ENCODE results near the gene RAB33A. TPM values are rescaled to one million over a fixed set of nuclear protein-coding genes. Genes with fewer than 3 reads are reported as not detected.

RAB33A gene
- total and polyA plus RNA-seq, 3 donors from 2014 or later = 1.3 to 1.7 (median 1.4) TPM

DNA sequence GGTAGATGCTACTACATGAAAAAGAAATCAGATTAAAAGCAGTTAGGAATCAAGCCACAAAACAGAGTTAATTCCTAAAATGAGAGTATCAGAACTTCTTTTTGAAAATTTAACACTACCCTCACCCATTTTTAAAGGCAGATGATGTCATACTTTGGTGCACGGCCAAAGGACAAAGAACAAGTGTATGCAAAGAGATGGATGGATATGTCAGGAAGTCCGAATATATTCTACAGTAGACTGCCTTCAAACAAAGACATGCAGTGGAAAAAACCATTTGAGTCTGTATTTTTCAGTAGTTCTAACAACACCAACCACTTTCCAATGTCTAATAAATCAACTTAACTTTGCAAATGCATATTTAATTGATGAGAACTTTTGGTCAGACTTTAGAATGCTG, 8.4 kb upstream of the RAB33A start:
- intact Hi-C loops (cut with DNase I; ENCODE audit: low total_unique reads) = no loop called here
- Histone ChIP-seq H3K4me3 (no peak overlapping the region), H3K27ac (no peak overlapping the region), H3K4me1 (peaks cover 3% of the 10 kb centered on the region), H3K36me3 (ENCODE audit: low read depth, missing control alignments) (no peaks in the 10 kb centered on the region), H3K27me3 (no peaks in the 10 kb centered on the region), H3K9me3 (no peaks in the 10 kb centered on the region)
- DNase-seq = no peak
- WGBS, 2 donors = 60 to 71% methylated on average over 2 of the region's 2 CpGs
- TF ChIP-seq, protein P1, sequence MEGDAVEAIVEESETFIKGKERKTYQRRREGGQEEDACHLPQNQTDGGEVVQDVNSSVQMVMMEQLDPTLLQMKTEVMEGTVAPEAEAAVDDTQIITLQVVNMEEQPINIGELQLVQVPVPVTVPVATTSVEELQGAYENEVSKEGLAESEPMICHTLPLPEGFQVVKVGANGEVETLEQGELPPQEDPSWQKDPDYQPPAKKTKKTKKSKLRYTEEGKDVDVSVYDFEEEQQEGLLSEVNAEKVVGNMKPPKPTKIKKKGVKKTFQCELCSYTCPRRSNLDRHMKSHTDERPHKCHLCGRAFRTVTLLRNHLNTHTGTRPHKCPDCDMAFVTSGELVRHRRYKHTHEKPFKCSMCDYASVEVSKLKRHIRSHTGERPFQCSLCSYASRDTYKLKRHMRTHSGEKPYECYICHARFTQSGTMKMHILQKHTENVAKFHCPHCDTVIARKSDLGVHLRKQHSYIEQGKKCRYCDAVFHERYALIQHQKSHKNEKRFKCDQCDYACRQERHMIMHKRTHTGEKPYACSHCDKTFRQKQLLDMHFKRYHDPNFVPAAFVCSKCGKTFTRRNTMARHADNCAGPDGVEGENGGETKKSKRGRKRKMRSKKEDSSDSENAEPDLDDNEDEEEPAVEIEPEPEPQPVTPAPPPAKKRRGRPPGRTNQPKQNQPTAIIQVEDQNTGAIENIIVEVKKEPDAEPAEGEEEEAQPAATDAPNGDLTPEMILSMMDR (IDR thresholded peaks at IDR 0.05) = no peak
- no peak for TF ChIP-seq POLR2A (IDR thresholded peaks at IDR 0.05)

DNA sequence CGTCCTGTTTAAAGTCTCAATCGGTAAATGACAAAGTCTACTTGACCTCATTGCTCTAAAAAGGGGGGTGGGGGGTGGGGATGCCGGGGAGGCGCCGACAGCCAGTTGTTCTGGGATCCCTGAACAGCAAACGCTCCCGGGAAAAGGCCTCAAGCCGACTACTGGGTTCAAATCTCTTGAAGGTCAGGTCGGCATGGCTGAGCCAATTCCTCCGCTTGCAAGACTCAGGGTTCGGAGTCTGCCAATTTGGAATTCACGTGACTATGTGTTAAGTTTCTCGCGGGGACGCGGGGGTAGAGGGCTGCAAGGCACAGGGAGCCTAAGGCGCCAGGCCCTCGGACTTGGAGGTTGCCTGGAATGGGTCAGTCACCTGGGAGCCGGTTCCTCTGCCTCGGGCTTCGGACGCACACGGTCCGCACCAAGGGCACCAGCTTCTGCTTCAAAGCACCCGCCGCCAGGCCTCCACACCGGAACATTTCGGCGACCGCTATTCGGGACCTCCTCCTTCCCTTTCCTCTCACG, 6.5 kb upstream of the RAB33A start:
- 0 to 2% methylated on average over 5 to 18 of the region's 32 CpGs for WGBS, 2 donors
- TF ChIP-seq, protein P1 (IDR thresholded peaks at IDR 0.05) = no peak
- no peak for TF ChIP-seq POLR2A (IDR thresholded peaks at IDR 0.05)
- intact Hi-C loops (cut with DNase I; ENCODE audit: low total_unique reads) = no loop called here

DNA sequence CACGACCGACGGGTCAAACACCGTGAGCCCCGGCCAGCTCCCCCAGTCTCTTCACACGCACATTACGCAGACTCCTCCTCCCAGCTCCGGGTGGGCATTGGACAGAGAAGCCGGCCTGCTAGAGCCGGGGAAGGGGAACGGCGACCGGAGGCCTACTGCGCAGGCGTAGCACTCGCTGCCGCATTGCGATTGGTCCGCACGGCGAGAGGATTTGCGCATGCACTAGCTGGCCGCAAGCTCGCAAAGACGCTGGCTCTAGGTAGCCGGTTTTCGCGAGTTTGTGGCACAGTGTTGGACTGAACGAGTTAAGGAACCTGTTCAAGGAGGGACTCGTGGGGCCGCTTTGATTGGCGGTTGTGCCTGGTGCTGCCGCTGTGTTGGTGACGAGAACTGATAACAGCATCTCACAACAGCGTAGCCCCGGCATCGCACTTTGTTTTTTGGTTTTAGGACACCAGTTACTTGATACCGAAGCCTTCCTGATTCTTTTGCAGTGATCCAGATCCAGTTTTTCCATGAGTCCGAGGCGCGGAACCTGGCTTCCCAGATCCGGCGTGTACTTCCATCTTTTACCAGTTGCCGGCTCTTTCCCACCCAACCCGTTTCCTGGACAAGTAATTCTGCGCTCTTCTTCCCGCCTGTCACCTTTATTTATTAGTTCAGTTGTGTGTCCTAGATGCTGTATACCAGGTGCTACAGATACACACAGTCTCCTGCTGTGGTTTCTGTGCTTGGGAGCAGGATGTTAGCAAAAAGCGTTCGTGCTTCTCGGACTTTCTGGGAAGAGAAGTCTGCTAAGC, 5.9 kb upstream of the RAB33A start, which contains the start of gene AIFM1:
Gene AIFM1 (minus strand): TSS at position 139 of the 800 bp plus-strand sequence. CDS start 185 bp downstream, outside the sequence.
- Histone ChIP-seq H3K27ac (peak within 1 kb of the TSS; percentile 87 to 88), H3K4me3 (peak within 1 kb of the TSS; percentile 63 to 72), H3K27me3 (no peaks in the 10 kb centered on the region), H3K4me1 (peaks cover 3% of the 10 kb centered on the region), H3K9me3 (no peaks in the 10 kb centered on the region), H3K36me3 (ENCODE audit: low read depth, missing control alignments) (no peaks in the 10 kb centered on the region)
- intact Hi-C loops (cut with DNase I; ENCODE audit: low total_unique reads) = no loop called here
- no peak for TF ChIP-seq POLR2A (IDR thresholded peaks at IDR 0.05)
- TF ChIP-seq, protein P1 (IDR thresholded peaks at IDR 0.05) = no peak
- DNase-seq = peak; percentile 89
- 0 to 1% methylated on average over 25 to 34 of the region's 50 CpGs for WGBS, 2 donors

More for the DNA sequence above, 6.5 kb upstream of the RAB33A start:
- Histone ChIP-seq H3K27ac (peak overlapping the region; percentile 87 to 88), H3K4me1 (peaks cover 3% of the 10 kb centered on the region), H3K4me3 (peak overlapping the region; percentile 63 to 72), H3K9me3 (no peaks in the 10 kb centered on the region), H3K27me3 (no peaks in the 10 kb centered on the region), H3K36me3 (ENCODE audit: low read depth, missing control alignments) (no peaks in the 10 kb centered on the region)
- peak; percentile 66 for DNase-seq

DNA sequence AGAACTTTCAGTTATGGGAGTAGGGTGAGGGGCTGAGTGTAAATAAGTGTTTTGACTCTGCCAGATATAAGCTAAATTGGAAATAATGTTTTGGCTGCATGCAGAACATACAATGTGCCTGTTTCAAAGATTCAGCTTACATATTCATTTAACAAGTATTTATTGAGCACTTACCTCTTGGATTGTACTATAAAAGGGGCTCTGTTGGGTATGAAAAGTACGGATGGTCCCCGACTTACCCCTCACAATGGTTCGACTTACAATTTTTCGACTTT, 5.3 kb upstream of the RAB33A start:
- Histone ChIP-seq H3K9me3 (no peaks in the 10 kb centered on the region), H3K27me3 (no peaks in the 10 kb centered on the region), H3K4me1 (peaks cover 3% of the 10 kb centered on the region), H3K4me3 (peak overlapping the region; percentile 63 to 72), H3K27ac (peak overlapping the region; percentile 87 to 88), H3K36me3 (ENCODE audit: low read depth, missing control alignments) (no peaks in the 10 kb centered on the region)
- TF ChIP-seq, protein P1 (IDR thresholded peaks at IDR 0.05) = no peak
- TF ChIP-seq POLR2A (IDR thresholded peaks at IDR 0.05) = no peak
- no peak for DNase-seq
- 0 to 1% methylated on average over 4 of the region's 4 CpGs for WGBS, 2 donors
- intact Hi-C loops (cut with DNase I; ENCODE audit: low total_unique reads) = no loop called here

All from testis (tissue), 3 donors.